GM10266 (cell line): Measurements from ENCODE around the gene DDX28.

Experiments
- DNase-seq: peaks from one replicate; pipeline ENCODE4 v3.0.0; 2012; ENCODE audit errors: extremely low spot score
- TF ChIP-seq, protein P1 (sequence below): IDR thresholded peaks from 2 replicates; pipeline ENCODE4 v1.5.1; 2012; ENCODE audit warnings: mild to moderate bottlenecking, low read depth; ENCODE audit not compliant: control insufficient read depth, insufficient read depth; ENCODE audit errors: missing control alignments

DDX28 gene

DNA sequence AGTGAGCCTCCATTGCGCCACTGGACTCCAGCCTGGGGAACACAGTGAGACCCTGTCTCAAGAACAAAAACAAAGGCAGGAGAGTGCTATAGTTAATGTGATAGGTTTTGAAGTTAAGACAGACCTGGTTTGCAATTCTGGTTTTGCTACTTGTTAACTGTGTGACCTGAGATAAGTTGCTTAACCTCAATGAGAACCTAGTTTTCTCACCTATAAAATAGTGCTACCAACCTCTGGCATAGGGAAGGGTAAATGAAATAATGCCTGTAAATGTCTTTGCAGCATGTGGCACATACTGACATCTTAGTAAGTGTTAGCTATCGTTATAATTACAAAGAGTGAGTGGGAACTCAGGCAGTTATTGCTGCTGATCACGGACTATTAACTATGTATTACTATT lies 32.4 kb upstream of the DDX28 start:
- TF ChIP-seq, protein P1, sequence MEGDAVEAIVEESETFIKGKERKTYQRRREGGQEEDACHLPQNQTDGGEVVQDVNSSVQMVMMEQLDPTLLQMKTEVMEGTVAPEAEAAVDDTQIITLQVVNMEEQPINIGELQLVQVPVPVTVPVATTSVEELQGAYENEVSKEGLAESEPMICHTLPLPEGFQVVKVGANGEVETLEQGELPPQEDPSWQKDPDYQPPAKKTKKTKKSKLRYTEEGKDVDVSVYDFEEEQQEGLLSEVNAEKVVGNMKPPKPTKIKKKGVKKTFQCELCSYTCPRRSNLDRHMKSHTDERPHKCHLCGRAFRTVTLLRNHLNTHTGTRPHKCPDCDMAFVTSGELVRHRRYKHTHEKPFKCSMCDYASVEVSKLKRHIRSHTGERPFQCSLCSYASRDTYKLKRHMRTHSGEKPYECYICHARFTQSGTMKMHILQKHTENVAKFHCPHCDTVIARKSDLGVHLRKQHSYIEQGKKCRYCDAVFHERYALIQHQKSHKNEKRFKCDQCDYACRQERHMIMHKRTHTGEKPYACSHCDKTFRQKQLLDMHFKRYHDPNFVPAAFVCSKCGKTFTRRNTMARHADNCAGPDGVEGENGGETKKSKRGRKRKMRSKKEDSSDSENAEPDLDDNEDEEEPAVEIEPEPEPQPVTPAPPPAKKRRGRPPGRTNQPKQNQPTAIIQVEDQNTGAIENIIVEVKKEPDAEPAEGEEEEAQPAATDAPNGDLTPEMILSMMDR, result no peak
- no peak for DNase-seq

DNA sequence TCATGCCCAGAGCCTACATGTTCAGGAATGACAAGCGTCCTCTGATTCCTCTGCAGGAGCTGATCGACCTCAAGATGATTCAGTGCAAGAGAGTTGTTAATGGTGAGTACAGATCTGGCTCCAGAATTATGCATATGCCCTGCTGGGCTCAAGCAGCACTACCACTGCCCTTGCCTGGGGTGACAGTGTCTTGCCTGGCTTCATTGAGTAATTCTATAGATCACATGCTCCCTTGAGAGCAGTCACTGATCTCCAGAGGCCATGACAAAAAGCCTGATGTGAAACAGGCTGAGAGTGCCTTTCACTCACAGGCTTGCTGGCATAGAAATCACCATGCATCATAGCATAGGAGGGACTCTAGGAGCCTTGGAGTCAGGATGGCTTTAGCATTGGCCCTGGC lies 26.4 kb upstream of the DDX28 start:
- TF ChIP-seq, protein P1, result no peak
- no peak for DNase-seq

DNA sequence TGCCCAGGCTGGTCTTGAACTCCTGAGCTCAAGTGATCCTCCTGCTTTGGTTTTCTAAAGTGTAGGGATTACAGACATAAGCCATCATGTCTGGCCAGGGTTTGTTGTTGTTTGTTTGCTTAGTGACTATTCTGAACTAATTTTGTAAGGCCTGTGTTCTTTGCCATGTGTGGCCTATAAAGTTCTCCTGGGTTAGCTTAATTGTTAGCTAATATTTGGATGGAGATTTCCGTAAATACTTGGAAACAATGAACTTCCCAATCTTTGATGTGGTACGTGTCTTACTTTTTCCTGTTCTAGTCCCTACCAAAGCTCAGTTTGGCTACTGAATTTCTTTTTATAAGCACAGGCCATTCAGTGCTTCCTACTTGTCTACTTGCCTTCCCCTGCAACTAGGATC lies 25.0 kb upstream of the DDX28 start:
- no peak for DNase-seq

DNA sequence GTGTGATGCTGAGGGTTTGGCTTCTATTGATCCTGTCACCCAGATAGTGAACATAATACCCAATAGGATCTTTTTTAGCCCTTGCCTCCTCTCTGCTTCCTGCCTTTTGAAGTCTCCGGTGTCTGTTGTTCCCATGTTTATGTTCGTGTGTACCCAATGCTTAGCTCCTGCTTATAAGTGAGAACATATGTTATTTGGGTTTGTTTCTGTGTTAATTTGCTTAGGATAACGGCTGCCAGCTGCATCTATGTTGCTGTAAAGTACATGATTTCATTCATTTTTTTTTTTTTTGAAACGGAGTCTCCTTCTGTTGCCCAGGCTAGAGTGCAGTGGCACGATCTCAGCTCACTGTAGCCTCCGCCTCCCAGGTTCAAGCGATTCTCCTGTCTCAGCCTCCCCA lies 23.1 kb upstream of the DDX28 start:
- DNase-seq, result no peak
- TF ChIP-seq, protein P1, result no peak

More for the DNA sequence above, 25.0 kb upstream of the DDX28 start:
- TF ChIP-seq, protein P1, result no peak

DNA sequence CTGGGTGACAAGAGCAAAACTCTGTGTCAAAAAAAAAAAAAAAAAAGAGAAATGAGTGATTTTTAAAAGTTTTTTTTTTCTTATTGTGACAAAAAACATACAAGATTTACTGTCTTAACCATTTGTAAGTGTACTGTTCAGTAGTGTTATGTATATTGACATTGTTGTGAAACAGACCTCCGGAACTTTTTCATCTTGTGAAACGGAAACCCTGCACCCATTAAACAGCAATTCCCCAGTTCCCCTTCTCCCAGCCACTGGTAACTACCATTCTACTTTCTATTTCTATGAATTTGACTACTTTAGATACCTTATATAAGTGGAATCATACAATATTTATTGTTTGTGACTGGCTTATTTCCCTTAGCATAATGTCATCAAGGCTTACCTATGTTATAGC lies 18.8 kb upstream of the DDX28 start:
- TF ChIP-seq, protein P1, result no peak
- no peak for DNase-seq

DNA sequence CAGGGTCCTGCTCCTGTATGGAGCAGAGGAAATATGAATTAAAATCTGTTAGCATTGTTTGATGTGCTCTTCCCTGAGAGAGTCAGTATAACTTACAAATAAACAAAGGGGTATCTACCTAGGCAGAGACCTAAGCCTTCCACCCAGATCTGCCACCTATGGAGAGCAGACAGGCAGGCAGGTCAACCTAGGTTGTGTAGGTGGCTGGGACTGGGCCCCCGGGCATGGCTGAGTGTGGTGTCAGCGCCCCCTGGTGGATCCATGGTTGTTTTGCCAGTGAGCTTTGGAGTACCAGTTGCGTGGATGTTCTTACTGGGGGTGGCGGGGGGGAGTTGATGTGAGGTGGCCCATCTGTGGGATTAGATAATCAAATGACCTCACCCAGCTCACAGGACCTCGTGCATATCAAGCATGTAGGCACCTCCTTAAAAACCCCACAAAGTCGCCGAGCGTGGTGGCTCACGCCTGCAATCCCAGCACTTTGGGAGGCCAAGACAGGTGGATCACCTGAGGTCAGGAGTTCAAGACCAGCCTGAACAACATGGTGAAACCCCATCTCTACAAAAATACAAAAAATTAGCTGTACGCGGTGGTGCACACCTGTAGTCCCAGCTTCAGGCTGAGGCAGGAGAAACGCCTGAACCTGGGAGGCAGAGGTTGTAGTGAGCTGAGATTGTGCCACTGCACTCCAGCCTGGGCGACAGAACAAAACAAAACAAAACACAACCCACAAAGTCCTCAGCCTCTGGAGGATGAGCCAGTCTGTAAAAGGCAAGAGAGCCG lies 17.7 kb upstream of the DDX28 start:
- TF ChIP-seq, protein P1, result peak; percentile 83
- DNase-seq, result peak; percentile 81

DNA sequence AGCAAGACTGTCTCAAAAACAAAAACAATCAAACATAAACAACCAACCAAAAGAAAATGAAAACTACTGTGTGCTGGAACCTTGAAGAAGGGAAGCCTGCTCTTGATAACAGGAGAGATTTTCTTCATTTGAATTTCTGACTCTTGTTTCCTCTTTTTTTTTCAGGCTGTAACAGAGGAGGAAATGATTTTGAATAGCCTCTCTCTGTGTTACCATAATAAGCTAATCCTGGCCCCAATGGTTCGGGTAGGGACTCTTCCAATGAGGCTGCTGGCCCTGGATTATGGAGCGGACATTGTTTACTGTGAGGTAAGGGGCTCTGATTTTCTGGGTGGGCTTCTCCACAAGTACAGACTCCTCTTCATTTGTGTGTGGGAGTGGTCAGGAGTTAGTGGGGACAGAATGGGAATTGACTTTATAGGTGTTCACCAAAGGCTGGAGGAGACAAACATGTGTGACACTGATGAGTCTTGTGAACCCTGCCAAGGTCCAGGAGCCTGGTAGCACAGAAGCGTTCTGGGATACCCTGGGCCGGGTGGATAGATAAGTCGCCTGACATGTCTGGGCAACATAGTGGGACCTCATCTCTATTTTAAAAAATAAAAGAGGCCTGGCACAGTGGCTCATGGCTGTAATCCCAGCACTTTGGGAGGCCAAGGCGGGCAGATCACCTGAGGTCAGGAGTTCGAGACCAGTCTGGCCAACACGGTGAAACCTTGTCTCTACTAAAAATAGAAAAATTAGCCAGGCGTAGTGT lies 15.0 kb upstream of the DDX28 start:
- TF ChIP-seq, protein P1, result no peak
- DNase-seq, result peak; percentile 28
